Fibroblast of skin of left biceps (primary cell): ENCODE data around the gene NOG.

ENCODE experiments used
- DNase-seq, 2 experiments: peaks; one replicate each; pipeline ENCODE4 v3.0.0-alpha.2; 2013; ENCODE audit warnings: low read depth in 2 of 2

Gene NOG

GRCh38 chr17:56596691-56597494 is 3.4 kb downstream of the NOG start:
- no peak for DNase-seq

- peak in 1 of 2 experiments; percentile 19 for DNase-seq
Measured at GRCh38 chr17:56597495-56597990, 4.0 kb downstream of the NOG start.

GRCh38 chr17:56598466-56598865 is 5.0 kb downstream of the NOG start:
- peak; percentile 41 to 47 for DNase-seq

GRCh38 chr17:56599088-56599487 is 5.6 kb downstream of the NOG start:
- no peak for DNase-seq

GRCh38 chr17:56599566-56599965 is 6.1 kb downstream of the NOG start:
- no peak for DNase-seq

- DNase-seq: no peak
Measured at GRCh38 chr17:56600256-56600655, 6.8 kb downstream of the NOG start.

- DNase-seq: no peak
Measured at GRCh38 chr17:56601591-56601990, 8.1 kb downstream of the NOG start.

- no peak for DNase-seq
Measured at GRCh38 chr17:56602292-56603130, 9.0 kb downstream of the NOG start.

- DNase-seq: no peak
Measured at GRCh38 chr17:56603486-56604238, 10.2 kb downstream of the NOG start.

GRCh38 chr17:56604691-56605290 is 11.3 kb downstream of the NOG start:
- DNase-seq: no peak

- DNase-seq: no peak
Measured at GRCh38 chr17:56608944-56609343, 15.4 kb downstream of the NOG start.

- DNase-seq: no peak
Measured at GRCh38 chr17:56610321-56610720, 16.8 kb downstream of the NOG start.

- no peak for DNase-seq
Measured at GRCh38 chr17:56613131-56613530, 19.6 kb downstream of the NOG start.

GRCh38 chr17:56614522-56614921 is 21.0 kb downstream of the NOG start:
- no peak for DNase-seq

GRCh38 chr17:56616239-56616638 is 22.7 kb downstream of the NOG start:
- no peak for DNase-seq

- DNase-seq: no peak
Measured at GRCh38 chr17:56623383-56623782, 29.9 kb downstream of the NOG start.

- DNase-seq: no peak
Measured at GRCh38 chr17:56624309-56624708, 30.8 kb downstream of the NOG start.

GRCh38 chr17:56624912-56625311 is 31.4 kb downstream of the NOG start:
- no peak for DNase-seq

- peak in 1 of 2 experiments; percentile 13 for DNase-seq
Measured at GRCh38 chr17:56629531-56630075, 36.1 kb downstream of the NOG start.

GRCh38 chr17:56630202-56630601 is 36.7 kb downstream of the NOG start:
- no peak for DNase-seq

- DNase-seq: no peak
Measured at GRCh38 chr17:56633681-56634080, 40.2 kb downstream of the NOG start.
